Activated T-helper 2 cell treated with anti-CD3 and anti-CD28 coated beads, Interferon-gamma antibody, Interleukin-2, Interleukin-4, amounts not matched to agents 10 μg/mL and 5 μg/mL and 100 μg/mL, durations not matched to agents 14 hours and 24 hours and 36 hours (primary cell): ENCODE results near the gene DNAJC8. TPM values are rescaled to one million over a fixed set of nuclear protein-coding genes. Genes with fewer than 3 reads are reported as not detected.
A peak's percentile ranks its signal among the peaks of the same experiment; 100 is the strongest.

Source experiments
- DNase-seq: peaks from one replicate; pipeline ENCODE4 v3.0.0; 2021; ENCODE audit warnings: low spot score
- H3K27ac Mint-ChIP-seq: one replicate; pipeline ENCODE4 v1.8.0; 2021; ENCODE audit warnings: mixed read lengths
- H3K27me3 Mint-ChIP-seq: one replicate; pipeline ENCODE4 v1.8.0; 2021; ENCODE audit warnings: low read depth, mixed read lengths
- H3K36me3 Mint-ChIP-seq: one replicate; pipeline ENCODE4 v1.8.0; 2021; ENCODE audit warnings: low read depth, mixed read lengths
- H3K4me1 Mint-ChIP-seq: one replicate; pipeline ENCODE4 v1.8.0; 2021; ENCODE audit warnings: low read depth, mixed read lengths
- H3K4me3 Mint-ChIP-seq: one replicate; pipeline ENCODE4 v1.8.0; 2021; ENCODE audit warnings: low read depth, mild to moderate bottlenecking, moderate library complexity, mixed read lengths
- H3K9me3 Mint-ChIP-seq: one replicate; pipeline ENCODE4 v1.8.0; 2021; ENCODE audit warnings: mixed read lengths
- intact Hi-C: fragments of 100-400 bp; cut with micrococcal nuclease; formaldehyde crosslinking; loops from one replicate; pipeline ENCODE4 v1.15.1; 2023
- total RNA-seq: library from RNA; stranded (reverse); gene quantifications from 2 replicates; pipeline ENCODE4 v1.2.3, GENCODE V29; 2022

Gene DNAJC8
- total RNA-seq, 1 donor from 2014 or later = 96.2 TPM

DNA sequence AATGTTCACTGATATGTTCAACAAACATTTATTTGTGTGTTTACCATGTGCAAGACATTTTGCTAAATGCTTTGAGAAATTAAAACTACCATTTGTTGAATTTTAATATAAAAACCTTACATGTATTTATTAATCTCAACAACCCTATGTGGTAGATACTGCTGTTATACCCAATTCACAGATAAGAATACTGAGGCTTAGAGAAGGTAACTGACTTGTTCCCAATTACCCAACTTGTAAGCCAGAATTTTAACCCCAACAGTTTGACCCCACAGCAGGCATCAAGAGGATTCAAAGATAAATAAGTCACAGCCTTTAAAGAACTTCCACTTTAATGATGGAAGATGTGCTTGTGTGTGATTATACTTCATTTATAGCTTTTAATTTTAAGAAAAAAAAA, 3.7 kb downstream of the DNAJC8 start:
- H3K9me3 Mint-ChIP-seq = no peaks in the 10 kb centered on the region
- H3K4me3 Mint-ChIP-seq = no peak overlapping the region
- DNase-seq = no peak
- peaks cover 10% of the 10 kb centered on the region for H3K4me1 Mint-ChIP-seq
- H3K36me3 Mint-ChIP-seq = peaks cover 46% of the 10 kb centered on the region
- no peaks in the 10 kb centered on the region for H3K27me3 Mint-ChIP-seq
- intact Hi-C loops = no loop called here
- no peak overlapping the region for H3K27ac Mint-ChIP-seq

DNA sequence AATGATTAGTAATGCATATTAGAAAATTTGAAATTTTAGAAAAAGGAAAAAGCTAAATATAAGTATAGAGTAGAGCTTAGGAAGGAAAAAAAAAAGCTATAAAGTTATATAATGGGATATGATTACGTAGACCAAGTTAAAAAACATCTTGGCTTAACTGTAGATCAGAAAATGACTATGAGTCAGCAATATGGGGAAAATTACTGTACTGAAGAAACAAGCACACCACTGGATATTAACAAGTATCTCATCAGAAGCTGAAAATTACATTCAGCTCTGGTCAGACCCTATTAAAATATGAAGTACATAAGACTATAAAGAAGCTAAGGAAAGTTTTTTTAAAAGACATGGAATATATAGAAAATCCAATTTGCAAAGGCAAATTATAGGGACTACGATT, 19.5 kb downstream of the DNAJC8 start:
- Mint-ChIP-seq H3K4me3 (no peak overlapping the region), H3K9me3 (no peaks in the 10 kb centered on the region), H3K27ac (no peak overlapping the region), H3K36me3 (peaks cover 38% of the 10 kb centered on the region), H3K27me3 (no peaks in the 10 kb centered on the region), H3K4me1 (peaks cover 12% of the 10 kb centered on the region)
- DNase-seq = no peak
- intact Hi-C loops = no loop called here

DNA sequence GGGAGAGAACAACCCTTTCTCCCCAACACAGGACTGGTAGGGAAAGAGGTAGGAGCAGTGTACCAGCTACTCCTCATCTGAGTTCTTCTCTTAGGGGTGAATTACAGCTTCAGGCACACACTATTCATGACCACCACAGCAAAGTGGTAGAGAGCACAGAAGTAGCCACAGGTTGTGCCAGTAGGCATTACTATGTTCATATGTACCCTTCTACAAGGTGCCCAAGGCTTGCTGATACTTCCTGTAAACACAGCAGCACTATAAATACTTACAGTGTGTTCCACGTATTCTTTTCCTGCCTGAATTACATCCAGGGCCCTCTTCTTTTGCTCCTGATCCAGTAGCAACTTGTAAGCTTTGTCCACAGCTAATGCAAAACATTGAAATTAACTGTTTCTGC, 23.1 kb downstream of the DNAJC8 start:
- H3K36me3 Mint-ChIP-seq = peaks cover 53% of the 10 kb centered on the region

DNA sequence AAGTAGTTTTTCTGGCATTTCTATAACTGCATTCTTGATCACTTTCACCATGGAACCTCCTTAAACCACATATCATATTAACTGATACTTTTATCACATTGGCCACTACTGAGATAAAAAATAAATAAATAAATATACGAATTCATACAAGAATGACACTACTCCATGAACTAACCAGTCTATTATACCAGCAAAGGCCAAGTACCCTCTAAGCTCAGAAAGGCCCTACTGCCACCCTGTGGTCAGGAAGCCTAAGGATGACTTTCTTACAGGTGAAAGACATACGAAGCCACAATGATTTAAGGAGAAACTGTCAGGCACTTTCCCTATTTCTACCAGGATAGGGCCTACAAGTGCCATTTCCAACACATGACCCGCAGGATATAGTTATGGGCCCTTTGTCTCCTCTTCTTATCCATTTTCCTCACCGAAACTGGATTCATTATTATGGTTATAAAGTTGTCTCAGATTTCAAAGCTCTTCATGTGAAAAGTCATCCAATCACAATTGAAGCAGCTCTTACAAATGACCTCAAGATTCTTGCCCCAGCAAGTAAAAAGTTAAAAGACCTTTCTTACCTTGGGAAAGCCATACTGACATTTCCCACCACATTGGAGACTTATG, 23.9 kb downstream of the DNAJC8 start:
- intact Hi-C loops = loop anchor here (1.0 to 10.0 kb wide), 2 partner anchors 118 to 354 kb away; no protein-coding TSS in a partner anchor
- peaks cover 14% of the 10 kb centered on the region for H3K4me1 Mint-ChIP-seq
- H3K4me3 Mint-ChIP-seq = no peak overlapping the region
- no peaks in the 10 kb centered on the region for H3K27me3 Mint-ChIP-seq
- H3K36me3 Mint-ChIP-seq = peaks cover 60% of the 10 kb centered on the region
- no peak overlapping the region for H3K27ac Mint-ChIP-seq
- peak; percentile 44 for DNase-seq
- H3K9me3 Mint-ChIP-seq = no peaks in the 10 kb centered on the region

More for the DNA sequence above, 23.1 kb downstream of the DNAJC8 start:
- Mint-ChIP-seq H3K27ac (no peak overlapping the region), H3K4me3 (no peak overlapping the region), H3K4me1 (peaks cover 14% of the 10 kb centered on the region), H3K27me3 (no peaks in the 10 kb centered on the region), H3K9me3 (no peaks in the 10 kb centered on the region)
- intact Hi-C loops = loop anchor here (1.0 to 10.0 kb wide), 2 partner anchors 118 to 355 kb away; no protein-coding TSS in a partner anchor
- no peak for DNase-seq

DNA sequence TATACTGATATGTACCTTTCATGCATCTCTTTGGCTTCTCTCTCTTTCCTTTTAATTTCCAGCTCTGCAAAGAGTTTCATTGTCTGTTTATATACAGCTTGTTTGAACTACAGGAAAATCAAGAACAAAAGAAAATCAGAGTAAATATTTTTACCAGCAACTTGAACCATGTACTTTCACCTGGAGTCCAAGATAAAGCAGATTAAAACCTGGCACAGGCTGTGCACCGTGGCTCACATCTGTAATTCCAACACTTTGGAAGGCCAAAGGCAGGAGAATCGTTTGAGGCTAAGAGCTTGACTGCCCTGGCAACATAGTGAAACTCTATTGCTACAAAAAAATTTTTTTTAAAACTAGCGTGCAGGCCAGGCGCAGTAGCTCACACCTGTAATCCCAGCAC, 27.6 kb downstream of the DNAJC8 start:
- H3K9me3 Mint-ChIP-seq = no peaks in the 10 kb centered on the region
- H3K36me3 Mint-ChIP-seq = peaks cover 76% of the 10 kb centered on the region
- H3K4me1 Mint-ChIP-seq = peaks cover 24% of the 10 kb centered on the region
- no peak for DNase-seq
- H3K27ac Mint-ChIP-seq = no peak overlapping the region
- no peaks in the 10 kb centered on the region for H3K27me3 Mint-ChIP-seq
- intact Hi-C loops = loop anchor here (10.0 kb wide), 1 partner anchor 350 kb away; no protein-coding TSS in a partner anchor
- H3K4me3 Mint-ChIP-seq = no peak overlapping the region

DNA sequence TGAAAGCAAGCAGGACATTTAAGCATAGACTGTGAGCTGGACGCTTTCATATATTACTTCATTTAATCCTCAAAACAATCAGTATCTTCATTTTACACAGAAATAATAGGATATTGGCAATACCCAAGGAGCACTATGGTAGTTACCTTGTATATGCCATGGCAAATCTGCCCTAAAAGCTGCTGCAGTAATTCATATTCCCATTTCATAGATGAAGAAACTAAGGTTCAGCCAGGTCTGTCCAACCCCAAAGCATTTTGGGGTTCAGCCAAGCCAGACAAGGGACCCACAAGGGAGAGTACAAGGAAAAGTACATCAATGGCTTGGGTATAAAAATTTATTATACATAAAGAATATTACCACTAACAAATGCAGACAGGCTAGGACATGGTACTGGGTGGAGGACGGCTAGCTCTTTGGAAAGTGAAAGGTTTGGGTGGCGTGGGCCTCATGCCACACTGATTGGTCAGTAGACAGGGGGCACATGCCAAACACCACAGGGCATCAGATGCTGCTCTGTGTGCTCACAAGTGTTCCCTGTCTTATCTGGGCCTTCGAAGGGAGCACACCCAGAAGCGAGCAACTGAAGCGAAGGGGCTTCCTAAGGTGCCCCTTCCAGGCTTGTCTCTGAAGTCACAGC, 32.5 kb downstream of the DNAJC8 start:
- no peak for DNase-seq
- Mint-ChIP-seq H3K27me3 (peaks cover 5% of the 10 kb centered on the region), H3K4me1 (peaks cover 40% of the 10 kb centered on the region), H3K9me3 (peaks cover 5% of the 10 kb centered on the region), H3K4me3 (peak overlapping the region; percentile 42), H3K36me3 (peaks cover 81% of the 10 kb centered on the region), H3K27ac (peak overlapping the region; percentile 76)
- intact Hi-C loops = loop anchor here (1.0 to 10.0 kb wide), 5 partner anchors 31 to 346 kb away; partner anchors contain the start of gene EYA3

DNA sequence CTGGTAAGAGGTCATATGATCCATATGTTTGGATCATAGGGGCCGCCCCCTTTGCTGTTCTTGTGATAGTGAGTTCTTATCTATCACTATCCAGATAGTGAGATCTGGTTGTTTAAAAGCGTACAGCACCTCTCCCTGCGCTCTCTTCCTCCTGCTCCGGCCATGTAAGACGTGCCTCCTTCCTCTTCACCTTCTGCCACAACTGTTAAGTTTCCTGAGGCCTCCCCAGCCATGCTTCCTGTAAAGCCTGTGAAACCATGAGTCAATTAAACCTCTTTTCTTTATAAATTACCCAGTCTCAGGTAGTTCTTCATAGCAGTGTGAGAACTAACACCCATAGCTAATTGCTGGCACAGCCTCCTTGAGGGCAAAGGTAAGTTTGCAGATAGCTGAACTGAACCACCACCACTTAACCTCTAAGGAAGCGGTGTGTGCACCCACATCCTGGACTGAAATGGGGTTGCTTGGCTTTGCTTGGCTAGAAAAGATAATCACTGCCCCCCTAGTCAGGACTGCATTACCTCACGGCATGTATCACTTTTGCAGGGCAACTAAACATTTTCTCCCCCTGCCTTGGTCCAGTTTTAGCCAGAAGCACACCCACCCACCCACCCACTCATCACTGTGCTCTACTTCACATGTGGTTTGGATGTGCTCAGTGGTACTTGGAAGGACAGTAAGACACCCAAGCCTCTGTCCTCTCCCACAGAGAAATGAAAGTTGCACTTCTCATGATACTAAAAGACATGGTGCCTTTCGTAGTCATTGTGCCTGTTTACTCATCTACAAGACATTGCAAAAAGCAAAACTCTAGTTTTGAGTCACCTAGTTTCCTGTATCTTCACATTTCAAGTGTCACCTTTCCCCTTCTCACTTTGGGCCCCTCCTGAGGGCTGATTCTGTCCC, 33.2 kb downstream of the DNAJC8 start:
- Mint-ChIP-seq H3K4me1 (peaks cover 40% of the 10 kb centered on the region), H3K27ac (peak overlapping the region; percentile 87)

DNA sequence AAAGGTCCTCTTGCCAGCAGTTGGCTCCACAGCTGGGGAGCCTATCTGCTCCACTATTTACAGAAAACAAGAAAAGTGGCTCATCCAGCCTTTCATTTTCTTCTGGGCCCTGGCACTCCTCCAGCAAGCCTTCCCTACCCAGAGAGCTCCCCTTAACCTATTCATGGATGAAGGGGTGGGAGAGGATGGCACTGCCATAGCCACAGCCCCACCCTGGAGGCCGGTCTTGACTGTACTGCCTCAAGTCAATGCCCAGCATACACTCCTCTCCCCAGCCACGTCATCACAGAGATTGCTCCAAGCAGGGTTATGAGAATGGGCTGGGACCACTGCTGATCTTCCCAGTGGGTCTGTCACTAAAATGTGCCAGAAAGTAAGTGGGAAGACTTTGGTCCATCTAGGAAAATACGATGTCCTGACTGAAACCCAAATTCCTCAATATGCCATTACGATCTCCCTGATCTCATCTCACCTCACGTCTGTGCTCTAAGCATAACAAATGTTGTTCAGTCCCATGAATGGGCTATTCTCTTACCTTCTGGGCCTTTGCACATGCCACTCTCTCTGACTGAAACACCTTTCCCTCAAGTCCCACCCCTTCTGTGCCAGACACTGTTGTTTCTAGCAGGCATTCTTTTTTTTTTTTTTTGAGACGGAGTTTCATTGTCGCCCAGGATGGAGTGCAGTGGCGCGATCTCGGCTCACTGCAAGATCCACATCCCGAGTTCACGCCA, 35.0 kb downstream of the DNAJC8 start:
- DNase-seq = no peak
- Mint-ChIP-seq H3K27me3 (peaks cover 10% of the 10 kb centered on the region), H3K4me1 (peaks cover 40% of the 10 kb centered on the region), H3K27ac (no peak overlapping the region), H3K4me3 (no peak overlapping the region), H3K36me3 (peaks cover 61% of the 10 kb centered on the region), H3K9me3 (peaks cover 5% of the 10 kb centered on the region)
- intact Hi-C loops = no loop called here

More for the DNA sequence above, 33.2 kb downstream of the DNAJC8 start:
- intact Hi-C loops = loop anchor here (1.0 to 10.0 kb wide), 5 partner anchors 30 to 345 kb away; partner anchors contain the start of gene EYA3
- DNase-seq = peak; percentile 74
- H3K9me3 Mint-ChIP-seq = peaks cover 5% of the 10 kb centered on the region
- peaks cover 73% of the 10 kb centered on the region for H3K36me3 Mint-ChIP-seq
- peak overlapping the region; percentile 71 for H3K4me3 Mint-ChIP-seq
- H3K27me3 Mint-ChIP-seq = peaks cover 5% of the 10 kb centered on the region

DNA sequence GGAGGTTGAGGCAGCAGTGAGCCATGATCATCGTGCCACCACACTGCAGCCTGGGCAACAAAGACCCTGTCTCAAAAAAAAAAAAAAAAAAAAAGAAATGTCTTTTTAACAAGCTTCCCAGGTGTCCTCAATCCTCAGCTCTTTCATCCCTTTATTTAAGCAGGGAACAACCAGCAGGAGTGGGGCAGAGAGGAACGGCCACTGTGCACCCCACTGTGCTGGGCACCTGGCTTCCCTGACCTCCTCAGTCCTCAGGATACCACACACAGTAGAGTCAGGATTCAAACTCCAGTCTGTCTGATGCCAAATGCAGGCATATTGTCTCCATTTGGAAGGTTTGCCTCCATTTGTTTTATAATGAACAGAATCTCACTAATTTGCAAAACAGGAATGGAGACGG, 36.5 kb downstream of the DNAJC8 start:
- intact Hi-C loops = loop anchor here (1.0 kb wide), 1 partner anchor 14 kb away; no protein-coding TSS in a partner anchor
- H3K36me3 Mint-ChIP-seq = peaks cover 50% of the 10 kb centered on the region
- no peak overlapping the region for H3K4me3 Mint-ChIP-seq
- H3K9me3 Mint-ChIP-seq = peaks cover 5% of the 10 kb centered on the region
- no peak for DNase-seq
- H3K4me1 Mint-ChIP-seq = peaks cover 39% of the 10 kb centered on the region
- H3K27me3 Mint-ChIP-seq = peaks cover 13% of the 10 kb centered on the region
- no peak overlapping the region for H3K27ac Mint-ChIP-seq

DNA sequence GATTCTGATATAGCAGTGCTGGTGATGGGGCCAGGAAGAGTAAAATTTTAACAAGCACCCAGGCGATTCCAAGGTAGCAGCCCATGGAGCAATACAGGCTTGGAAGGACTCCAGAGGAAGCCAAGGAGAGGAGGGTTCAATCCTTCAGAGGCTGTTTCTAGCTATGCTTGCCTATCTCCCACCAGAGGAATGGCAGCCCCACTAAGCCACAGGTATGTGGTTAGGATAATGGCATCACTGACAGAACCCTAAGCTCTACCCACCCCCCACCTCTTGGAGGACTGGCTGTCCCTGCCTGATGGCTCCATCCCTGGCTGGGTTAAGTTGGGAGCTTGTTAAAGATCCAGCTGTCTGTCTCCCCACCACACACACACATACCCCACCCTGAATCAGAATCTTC, 37.0 kb downstream of the DNAJC8 start:
- Mint-ChIP-seq H3K4me3 (no peak overlapping the region), H3K27me3 (peaks cover 18% of the 10 kb centered on the region), H3K27ac (no peak overlapping the region), H3K9me3 (peaks cover 5% of the 10 kb centered on the region), H3K36me3 (peaks cover 45% of the 10 kb centered on the region), H3K4me1 (peaks cover 34% of the 10 kb centered on the region)
- intact Hi-C loops = loop anchor here (1.0 kb wide), 1 partner anchor 13 kb away; no protein-coding TSS in a partner anchor
- no peak for DNase-seq

DNA sequence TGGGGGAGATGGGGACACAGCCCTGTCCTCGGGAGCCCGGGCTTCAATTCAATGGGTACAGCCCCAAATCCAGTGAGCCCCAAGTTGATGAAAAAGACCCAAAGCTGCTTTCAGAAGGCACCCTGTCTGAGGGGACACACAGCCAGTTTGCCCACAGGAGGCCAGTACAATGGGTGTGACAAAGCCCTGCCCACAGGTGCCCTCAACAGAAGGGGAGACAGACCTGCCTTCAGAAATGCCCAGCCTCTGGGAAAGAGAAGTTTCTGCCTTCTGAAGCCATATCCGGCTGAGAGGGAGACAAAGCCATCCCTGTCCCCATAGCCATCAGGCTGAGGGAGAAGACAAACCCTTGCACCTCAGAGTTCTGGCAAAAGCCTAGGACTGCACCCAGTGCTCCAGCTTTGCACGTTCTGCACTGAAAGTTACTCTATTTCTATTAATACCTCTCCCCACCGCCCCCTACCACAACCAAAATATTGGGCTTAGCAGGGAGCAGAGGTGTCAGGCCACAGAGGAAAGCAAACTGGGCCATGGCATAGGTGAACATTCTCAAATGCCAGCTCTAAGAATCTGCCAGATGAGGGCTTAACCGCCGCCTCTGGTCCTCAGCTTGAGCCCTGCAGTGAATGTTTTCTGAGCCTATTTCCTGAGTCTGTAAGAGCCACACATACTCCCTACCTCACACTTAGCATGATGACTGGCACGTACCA, 38.3 kb downstream of the DNAJC8 start:
- intact Hi-C loops = no loop called here
- H3K27ac Mint-ChIP-seq = no peak overlapping the region
- H3K27me3 Mint-ChIP-seq = peaks cover 25% of the 10 kb centered on the region
- DNase-seq = no peak
- H3K36me3 Mint-ChIP-seq = peaks cover 33% of the 10 kb centered on the region
- H3K4me3 Mint-ChIP-seq = no peak overlapping the region
- peaks cover 4% of the 10 kb centered on the region for H3K9me3 Mint-ChIP-seq
- H3K4me1 Mint-ChIP-seq = peaks cover 22% of the 10 kb centered on the region
